DMS 273 treated with DMSO at 0.1 percent for 48 hours (cell line): ENCODE measurements around the gene BRD4.

ENCODE experiments used
- DNase-seq: peaks from one replicate; lab custom pipeline; 2025; lab: John Stamatoyannopoulos, UW

Gene BRD4

DNA sequence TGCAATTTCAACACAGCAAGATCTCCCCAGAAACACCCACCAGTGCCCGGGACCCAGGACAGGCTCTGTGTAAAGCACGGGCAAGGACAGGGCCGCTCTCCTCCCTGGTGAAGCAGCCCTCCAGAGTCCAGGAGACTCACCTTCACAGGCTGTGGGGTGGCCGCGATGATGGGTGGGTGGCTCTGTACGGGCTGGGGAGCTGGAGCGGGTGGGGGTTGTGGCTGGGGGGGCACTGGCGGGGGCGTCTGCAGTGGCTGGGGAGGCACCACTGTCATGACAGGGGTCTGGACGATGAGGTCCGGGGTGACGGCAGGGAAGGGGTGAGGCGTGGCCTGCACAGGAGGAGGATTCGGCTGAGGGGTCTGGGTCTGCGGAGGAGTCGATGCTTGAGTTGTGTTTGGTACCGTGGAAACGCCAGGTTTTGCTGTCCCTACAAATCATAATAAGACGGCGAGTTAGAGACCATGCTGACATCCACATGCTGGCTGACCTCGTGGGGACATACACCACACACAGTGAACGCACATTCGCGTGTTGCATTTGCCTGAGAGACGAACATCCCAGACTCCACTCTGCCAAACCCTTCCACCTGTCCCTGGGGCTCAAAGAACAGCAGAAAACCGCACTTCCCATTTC is 67.0 kb downstream of the BRD4 start:
- DNase-seq = no peak

DNA sequence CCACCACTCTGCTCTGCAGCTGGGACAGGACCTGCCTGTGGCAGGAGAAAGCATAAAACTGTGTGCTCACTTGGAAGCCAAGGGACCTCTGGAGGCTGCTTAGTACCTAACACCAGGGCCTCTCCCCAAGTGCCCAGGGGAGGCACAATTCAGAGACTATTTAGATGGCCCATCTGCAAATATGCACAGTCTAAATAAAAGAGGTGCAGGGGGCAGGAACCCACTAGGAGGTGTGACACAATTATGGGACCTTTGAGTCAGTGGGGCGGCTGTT is 67.5 kb downstream of the BRD4 start:
- no peak for DNase-seq

DNA sequence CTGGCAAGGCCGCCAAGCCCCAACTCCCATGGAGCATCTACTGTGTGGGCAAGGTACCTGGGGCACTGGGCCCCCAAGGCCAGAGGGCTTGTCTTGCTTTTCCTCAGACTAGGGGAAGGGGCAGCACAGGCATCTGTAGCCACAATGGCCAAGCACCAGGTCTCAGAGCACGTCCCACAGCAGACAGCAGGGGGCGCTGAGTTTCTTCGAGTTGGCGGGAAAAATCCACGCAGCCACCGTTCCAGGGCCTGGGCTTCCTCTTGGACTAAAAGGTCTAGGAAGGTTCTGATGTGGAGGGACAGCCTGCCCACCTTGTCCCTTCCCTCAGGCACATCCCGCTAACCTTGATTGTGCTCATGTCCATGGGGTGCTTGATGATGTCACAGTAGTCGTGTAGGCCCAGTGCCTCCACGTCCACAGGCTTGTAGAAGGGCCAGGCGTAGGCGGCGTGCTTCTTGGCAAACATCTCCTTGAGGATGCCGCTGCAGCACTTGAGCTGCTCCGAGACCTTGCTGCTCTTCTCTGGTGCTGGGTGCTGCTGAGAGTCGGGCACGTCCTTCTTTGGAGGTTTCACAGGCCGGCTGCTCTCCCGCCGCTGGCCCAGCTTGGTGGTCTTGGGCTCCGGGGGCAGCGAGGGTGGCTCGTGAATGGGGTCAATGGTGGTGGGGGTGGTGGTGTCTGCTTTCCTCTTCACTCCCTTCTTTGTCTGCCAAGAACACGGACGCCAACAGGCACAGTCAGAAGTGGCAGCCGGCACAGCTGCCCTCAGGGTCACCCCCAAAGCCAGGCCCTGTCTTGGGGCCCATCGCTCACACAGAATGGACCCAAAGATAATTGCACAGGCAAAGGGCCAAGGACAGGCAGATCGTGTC is 68.0 kb downstream of the BRD4 start:
- DNase-seq = peak; percentile 7

DNA sequence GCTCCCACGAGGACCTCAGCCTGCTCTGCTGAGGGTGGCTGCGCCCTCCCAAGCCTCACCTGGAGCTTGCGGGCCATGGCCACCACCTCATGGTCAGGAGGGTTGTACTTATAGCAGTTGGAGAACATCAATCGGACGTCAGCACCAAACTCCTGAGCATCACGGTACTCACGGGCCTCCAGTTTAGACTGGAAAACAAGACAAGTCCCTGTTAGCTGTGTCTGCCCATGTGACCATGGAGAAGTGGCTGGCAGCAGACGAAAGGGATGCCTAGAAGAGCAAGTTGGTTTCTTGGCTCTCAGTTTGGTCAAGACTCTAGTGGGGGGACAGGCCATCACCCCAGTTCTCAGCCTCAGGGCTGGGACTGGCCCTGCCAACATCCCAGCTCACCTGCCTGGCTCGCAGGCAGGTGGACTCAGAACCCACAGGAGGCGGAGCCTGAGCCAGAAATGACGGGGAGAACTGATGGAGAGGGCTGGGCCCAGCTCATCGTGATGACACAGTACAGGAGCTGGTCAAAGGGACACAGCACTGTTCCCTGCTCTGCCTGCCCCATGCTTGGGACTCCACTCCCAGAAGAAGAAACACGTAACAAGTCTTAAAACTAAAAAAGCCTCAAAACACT is 68.9 kb downstream of the BRD4 start:
- no peak for DNase-seq

DNA sequence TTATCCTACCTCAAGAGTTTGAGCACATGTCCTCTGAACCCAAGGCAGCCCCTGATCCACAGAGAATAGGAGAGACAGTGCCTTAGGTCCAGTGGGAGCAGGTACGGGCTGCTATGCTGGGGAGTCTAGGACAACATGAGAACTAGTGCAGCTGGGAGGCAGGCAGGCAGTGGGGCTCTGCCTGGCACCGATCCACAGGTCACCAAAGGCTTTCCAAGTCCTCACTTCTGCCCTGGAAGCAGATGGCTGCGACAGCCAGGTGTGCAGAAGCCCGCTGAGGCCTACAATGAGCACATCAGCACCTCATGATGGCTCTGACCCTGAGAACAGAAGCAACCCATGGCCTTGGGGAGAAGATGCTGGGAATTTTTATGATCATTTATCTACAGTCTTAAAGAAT is 70.3 kb downstream of the BRD4 start:
- no peak for DNase-seq

DNA sequence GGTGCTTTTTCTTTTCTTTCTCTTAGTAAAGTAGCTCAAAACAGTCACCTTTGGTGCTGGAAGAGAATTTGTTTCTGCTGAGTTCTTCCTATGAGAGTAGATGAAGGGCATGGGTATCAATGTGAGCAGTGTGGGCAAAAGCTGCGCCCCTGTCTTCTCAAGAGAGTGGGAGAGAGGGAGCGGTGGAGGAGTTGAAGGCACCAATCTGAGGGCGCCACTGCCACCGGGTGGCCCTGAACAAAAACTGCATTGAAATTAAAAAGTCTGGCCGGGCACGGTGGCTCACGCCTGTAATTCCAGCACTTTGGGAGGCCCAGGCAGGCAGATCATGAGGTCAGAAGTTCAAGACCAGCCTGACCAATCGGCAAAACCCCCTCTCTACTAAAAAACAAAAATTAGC is 71.4 kb downstream of the BRD4 start:
- no peak for DNase-seq

DNA sequence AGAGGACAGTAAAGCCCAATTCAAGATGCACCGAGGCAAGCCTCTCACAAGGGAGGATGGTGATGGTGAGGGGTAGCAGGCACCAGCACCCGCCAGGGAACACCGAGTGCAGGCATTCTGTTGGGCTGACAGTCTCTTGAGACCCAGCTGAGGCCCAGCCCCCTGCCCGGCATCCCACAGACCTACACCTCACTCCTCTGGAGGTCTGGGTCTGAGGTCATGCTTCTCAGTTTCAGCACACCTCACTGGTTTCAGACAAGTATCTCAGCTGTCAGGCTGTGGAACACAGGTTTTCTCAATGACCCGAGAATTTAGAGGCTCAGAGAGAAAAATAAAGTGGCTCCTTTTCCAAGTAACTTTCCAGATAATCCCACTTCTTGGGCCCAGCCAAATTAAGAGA is 72.4 kb downstream of the BRD4 start:
- no peak for DNase-seq

DNA sequence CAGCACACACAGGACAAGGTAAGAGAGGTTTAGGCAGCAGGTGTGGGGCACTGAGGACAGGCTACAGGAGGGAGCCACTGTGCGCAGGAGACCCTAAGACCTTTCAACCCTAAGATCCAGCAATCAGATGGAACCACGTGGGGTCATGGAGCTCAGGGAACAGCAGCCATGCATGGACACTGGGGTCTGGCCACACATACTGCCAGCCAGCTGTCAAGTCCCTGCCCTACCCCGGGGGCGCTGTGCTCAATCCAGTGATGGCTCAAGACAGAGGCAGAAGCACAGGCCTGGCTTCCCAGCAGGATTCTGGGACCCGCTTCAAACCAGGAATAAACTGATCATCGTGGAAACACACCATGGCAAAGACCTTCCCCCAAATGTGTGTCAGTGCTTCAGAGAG is 74.6 kb downstream of the BRD4 start:
- no peak for DNase-seq

DNA sequence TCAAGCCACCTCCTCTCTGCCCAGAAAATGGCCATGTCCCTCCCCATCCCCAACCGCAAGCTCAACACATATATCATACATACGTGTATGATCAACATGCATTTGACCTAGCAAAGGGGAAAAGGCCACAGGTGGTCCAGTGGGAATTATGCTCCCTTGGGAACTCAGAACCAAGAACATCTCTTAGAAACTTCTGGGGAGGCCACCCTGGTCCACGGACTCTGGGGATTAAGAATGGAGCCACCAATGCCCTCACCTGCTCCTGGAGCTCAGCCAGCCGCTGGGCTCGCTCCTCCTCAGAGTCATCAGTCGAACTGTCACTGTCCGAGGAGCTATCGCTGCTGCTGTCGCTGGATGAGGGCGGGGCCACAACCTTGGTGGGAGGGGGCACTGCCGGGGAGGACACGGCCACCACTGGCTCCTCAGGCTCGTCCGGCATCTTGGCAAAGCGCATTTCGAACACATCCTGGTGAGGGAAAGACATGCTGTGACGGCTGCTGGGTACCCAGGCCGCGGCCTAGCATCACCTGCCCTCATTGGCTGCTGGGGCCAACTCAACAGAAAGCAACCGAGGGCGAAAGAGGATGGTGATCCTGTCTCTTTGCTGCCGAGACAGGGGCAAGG is 75.5 kb downstream of the BRD4 start:
- no peak for DNase-seq

DNA sequence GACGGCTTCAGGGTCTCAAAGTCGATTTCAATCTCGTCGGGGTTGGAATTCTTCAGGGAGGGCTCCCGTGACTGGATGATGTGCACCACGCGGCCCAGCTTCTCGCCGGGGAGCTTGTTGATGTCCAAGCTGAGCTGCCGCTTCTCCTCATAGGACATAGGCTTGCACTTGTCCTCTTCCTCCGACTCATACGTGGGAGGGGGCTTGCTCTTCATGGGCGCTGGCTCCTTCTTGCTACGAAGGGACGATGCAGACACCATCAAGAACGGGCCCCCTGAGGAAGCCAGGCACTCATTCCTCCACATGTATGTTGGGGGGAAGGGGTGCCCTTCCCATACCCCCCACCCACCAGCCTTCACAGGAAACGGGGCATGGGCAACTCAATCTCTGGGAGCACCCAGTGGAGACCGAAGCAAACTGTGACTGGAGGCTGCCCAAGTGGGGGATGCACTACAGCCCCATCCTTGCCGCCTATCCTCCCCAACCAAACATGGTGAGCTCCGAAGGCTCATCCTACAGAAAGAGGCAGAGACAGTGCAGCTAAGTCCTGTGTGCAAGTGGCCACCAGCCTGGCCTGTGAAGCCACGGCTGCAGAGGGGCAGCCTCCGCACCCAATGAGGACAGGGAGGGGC is 76.9 kb downstream of the BRD4 start:
- DNase-seq = no peak

DNA sequence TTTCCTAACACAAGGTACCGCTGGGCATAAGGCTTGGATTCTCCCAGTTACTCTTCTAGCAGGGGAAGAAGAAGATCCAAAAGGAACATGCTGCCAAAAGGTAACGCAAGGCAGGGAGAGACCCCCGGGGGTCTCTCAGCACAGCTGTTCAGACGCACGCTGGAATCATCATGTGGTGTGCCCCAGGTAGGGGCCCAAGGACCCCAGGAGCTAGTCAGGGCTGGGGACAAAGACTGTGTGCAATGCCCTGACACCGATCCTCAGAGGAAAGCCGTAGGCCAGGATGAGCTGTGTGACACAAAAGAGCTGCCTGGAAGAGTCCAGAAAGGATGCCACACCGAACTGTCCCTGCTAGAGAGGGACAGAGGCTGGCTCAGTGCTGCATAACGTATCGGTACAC is 77.8 kb downstream of the BRD4 start:
- no peak for DNase-seq

DNA sequence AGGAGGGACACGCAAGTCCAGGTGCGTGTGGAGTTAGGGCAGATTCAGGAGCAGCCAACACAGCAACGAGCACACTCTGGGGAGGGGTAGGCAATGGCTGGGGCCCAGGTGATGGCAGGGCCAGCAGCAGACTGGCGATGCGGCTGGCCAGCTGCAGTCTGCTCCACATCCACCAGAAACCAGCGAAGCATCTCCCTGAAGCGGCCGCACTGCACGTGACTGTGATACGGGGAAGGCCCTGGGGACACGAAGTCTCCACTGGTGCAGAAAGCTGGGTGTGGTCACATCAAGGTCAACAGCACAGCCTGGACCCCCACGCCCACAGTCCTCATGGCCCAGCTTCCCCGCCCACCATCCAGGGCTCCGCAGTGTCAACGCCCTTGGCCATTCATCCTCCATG is 78.8 kb downstream of the BRD4 start:
- no peak for DNase-seq

DNA sequence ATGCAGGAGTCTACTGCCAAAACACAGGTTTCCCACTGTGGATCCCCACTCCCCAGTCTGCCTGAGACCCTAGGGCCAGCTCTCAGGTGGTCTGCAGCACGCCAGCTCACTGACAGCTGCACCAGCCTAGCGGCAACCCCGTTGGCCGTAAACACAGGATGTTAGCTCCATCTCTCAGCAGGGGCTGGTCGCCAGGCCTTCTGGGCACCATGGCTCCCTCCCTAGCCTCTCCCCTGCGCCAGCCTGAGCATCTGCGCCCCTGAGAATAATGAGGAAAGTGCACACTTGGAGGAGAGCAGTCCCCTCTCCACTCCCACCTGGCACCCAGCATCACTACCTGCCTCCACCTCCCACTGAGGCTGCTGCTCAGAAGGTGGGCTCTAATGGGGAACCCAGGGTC is 79.3 kb downstream of the BRD4 start:
- peak; percentile 31 for DNase-seq

DNA sequence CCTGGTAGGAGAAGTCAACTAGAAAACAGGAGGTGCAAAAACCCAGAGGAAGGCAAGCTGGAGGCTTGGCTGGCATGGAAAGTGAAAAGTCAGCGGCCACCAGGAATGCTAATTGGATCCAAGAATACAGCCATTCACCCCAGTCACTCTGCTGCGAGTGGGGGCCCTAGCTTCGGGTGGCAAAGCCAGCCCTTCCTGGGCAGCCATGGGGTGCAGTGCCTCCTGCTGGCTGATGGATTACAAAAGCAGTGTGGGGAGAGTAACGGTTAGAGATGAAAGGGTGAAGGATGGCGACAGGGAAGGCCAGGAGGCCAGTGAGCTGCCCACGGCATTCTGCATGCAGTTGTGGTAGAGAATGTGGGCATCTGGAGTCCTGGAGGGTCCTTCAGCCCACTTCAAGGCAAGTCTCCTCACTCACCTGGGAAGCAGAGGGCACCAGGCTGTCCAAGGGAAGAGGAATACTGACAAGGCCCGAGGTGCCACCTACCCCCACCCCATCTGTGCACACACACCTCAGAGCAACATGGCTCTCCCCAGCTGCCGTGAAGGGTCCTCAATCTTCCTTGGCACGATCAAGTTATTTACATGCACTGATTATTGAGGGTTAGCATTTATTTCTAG is 79.8 kb downstream of the BRD4 start:
- peak; percentile 18 for DNase-seq

DNA sequence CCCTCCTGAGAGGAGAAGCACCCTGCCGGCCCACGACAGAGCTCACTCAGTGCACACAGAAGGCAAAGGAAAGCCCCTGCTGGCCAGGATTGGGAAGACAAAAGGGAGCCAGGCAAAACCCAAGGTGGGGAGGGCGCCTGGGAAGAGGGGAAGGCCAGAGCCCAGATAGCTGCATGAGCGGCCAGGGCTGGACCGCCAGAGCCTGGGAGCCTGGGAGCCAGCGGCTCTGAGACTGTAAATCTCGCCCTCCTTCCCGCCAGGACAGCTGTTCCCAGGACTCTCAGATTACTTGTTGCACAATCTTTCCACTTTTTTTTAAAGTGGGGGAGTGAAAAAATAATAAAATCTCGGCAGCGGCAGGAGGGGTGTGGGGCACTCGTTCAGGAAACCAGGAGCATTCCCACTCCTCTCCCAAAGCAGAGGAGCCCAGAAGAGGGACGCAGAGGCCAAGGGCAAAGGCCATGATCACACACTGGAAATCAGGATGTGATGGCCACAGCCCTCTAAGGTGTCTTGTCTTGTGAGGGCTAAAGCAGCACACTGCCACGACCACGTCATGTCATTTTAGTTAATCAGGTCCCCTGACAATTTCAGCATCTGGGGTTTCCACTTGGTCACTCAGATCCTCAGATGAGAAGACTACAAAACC is 80.5 kb downstream of the BRD4 start:
- DNase-seq = peak; percentile 61

DNA sequence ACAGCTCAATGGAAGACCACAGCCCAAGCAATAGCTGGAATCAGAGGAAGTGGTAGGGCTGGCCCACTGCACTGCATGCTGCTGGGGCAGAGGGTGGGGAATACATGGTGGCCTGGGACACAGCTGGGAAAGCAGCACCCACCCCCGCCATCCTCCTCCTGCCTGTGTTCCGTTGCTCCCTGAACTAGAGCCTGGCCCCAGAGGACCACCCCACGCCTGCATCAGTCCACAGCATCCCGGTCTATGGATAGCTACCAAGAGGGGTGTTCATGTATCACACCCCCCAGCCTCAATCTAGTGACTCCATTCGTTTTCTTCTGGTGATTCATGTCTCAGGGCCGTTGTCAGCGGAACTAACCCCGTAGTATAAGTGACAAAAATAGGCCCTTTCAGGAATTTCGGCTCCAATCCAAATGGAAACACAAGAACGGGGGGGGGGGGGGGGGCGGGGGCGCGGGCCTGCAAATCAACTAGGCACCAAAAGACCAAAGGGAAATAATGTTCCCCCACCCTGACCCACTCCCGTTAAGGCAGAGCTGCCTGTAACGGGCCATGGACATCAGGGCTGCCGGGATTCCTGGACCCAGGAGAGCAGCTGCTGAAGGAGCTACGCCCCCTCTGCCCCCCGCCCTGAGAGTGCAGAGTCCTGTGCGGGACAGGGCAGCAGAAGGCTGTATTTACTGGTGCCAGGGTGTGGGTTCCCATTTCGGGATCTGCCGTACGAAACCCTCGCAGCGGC is 81.2 kb downstream of the BRD4 start:
- DNase-seq = no peak

DNA sequence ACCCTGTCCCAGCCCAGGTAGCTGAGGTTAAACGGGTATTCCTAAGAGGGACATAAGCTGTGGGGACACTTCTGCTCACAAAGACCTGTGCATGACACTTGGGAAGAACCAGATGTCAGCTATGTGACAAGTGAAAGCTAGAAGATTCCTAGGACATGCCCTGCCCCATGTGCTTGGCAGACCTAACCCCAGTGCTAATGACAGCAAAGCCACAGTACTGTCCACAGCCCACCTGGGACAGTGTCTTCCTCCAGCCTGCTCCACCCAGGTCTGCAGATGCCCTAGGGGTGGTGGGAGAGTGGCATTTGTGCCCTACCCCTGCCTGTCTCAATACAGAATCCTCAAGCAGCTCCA is 81.7 kb downstream of the BRD4 start:
- no peak for DNase-seq

DNA sequence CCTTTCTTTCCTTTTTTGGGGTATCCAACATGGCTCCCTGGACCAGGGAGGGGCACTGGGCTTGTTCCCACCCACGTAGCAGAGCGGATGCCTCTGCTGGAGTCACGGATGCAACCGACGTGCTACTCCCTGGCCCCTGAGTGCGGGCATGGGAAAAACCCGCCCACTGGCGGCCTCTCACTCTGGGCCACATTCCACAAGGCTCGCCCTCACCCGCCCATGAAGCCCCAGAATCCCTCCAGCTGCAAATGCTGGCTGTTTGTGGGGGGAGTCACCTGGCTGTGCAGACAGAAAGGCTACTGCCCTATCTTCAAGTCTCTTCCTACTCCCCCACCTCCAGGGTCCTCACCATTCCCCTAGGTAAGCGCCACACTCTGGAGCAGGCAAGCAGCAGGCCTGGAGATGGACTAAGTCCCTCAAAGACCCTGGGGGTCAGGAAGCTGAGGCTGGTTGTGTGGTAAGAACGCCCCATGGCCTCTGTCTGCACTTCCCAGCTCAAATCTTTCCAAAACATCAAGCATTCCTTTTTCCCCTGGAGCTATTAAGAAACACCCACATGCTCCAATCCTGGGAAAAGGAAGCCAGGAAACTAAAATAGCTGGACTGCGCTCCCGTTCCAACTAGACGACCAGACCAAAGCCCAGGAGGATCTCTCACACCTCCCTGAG is 82.2 kb downstream of the BRD4 start:
- DNase-seq = no peak

DNA sequence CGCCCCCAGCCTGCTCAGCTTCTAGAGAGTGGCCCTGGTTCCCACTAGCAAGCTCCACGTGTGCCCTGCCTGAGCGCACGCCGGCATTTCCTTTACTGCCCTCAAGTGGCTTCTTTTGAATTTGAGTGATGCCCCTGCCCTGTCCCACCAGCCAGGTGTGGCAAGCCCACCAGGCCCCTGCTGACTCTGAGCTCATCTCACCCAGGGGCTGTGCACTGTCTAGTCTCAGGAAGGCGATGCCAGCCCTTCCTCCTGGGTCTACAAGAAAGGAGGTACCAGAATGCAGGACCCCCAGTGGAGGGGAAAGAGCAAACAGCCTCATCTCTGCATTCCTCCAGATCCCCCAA is 82.8 kb downstream of the BRD4 start:
- no peak for DNase-seq

DNA sequence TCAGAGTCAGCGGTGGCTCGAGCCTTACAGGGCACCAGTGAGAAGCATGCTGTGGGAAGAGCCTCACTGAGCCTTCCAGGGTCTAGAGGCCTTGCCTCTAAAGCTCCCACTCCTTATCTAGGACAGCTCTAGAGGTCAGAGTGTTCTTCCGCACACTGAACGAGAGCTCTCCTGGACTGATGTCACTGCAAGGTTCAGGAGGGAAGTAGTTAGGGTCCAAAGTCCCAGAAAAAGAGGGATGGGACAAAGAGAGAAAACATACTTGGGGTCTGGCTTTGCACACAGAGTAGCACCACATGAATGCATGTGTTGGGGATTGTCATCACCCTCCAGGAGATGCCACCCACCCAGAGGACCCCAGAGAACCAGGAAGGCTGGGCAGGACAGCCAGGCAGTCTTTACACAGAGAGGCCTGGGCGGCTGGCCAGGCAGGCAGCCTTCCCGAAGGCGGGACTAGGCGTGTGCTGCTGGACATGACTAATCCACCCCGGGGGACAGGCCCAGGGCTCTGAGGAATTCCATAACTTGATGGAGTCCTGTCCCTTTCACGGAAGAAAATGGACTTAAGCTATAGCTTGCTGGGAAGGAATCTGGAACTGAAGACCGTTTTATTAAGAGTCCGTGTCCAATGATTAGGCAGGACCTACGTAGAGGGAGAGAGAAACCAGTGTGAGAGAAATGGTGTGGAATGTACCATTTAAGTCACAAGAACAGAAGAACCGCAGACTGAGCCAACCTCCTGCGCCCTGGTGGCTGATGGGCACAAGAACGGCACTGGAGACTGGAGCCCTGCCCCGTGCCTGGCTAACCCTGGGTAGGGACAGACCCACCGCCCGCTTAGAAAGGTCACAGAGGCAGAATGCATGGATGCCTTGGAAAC is 83.5 kb downstream of the BRD4 start:
- DNase-seq = no peak
